HCT116 (cell line): ENCODE data around the gene TSKU.

ENCODE experiments used
- JUND ChIP-seq: IDR thresholded peaks from 2 replicates; pipeline ENCODE4 v1.6.1; 2012
- POLR2A ChIP-seq: IDR thresholded peaks from 2 replicates; pipeline ENCODE4 v1.7.0; 2011; ENCODE audit warnings: borderline replicate concordance; ENCODE audit not compliant: insufficient read depth, insufficient read length; ENCODE audit errors: extremely low read depth
- YY1 ChIP-seq: IDR thresholded peaks from 2 replicates; pipeline ENCODE4 v1.6.1; 2011; ENCODE audit warnings: low read length, low read depth, moderate library complexity, mild to moderate bottlenecking; ENCODE audit not compliant: insufficient replicate concordance; ENCODE audit errors: extremely low read depth
- TF ChIP-seq, protein P1 (sequence below), 3 experiments: fragments of 200-600 bp in 1 of 3; sonication (generic) in 1 of 3; IDR thresholded peaks in 2 of 3; conservative IDR thresholded peaks in 1 of 3; 2 replicates each; pipeline ENCODE4 v1.5.1; 2012 to 2017; ENCODE audit warnings: low read depth in 2 of 3, low read length in 2 of 3, antibody characterized with exemption in 1 of 3, borderline replicate concordance in 1 of 3, control low read depth in 1 of 3, mild to moderate bottlenecking in 1 of 3, mixed read lengths in 1 of 3, mixed run types in 1 of 3, moderate library complexity in 1 of 3; ENCODE audit not compliant: insufficient read depth in 1 of 3

DNA sequence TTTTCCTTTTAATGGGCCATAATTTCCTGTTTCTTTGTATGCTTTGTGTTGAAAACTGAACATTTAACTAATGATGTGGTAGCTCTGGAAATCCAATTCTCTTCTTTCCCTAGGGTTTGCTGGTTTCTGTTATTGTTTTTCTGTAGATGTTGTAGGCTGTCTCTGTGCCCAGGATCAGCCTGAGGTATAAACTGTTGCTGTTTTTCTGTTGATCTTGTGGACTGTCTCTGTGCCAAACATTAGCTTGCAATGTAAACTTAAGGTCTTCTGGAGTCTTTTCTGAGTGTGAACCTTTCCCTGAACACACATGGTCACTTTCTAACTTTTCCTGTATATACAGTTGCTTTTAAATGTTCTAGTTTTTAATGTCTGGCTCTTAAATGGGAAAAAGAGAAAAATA is 5.9 kb upstream of the TSKU start:
- TF ChIP-seq, protein P1, sequence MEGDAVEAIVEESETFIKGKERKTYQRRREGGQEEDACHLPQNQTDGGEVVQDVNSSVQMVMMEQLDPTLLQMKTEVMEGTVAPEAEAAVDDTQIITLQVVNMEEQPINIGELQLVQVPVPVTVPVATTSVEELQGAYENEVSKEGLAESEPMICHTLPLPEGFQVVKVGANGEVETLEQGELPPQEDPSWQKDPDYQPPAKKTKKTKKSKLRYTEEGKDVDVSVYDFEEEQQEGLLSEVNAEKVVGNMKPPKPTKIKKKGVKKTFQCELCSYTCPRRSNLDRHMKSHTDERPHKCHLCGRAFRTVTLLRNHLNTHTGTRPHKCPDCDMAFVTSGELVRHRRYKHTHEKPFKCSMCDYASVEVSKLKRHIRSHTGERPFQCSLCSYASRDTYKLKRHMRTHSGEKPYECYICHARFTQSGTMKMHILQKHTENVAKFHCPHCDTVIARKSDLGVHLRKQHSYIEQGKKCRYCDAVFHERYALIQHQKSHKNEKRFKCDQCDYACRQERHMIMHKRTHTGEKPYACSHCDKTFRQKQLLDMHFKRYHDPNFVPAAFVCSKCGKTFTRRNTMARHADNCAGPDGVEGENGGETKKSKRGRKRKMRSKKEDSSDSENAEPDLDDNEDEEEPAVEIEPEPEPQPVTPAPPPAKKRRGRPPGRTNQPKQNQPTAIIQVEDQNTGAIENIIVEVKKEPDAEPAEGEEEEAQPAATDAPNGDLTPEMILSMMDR (IDR thresholded peaks at IDR 0.05 in 2 of 3, conservative IDR thresholded peaks at IDR 0.05 in 1 of 3; ENCODE audit: borderline replicate concordance in 1 of 3, insufficient read depth in 1 of 3, low read depth in 2 of 3, low read length in 2 of 3), result no peak
- no peak for TF ChIP-seq JUND
- TF ChIP-seq POLR2A, result no peak
- TF ChIP-seq YY1, result no peak
